Stomach (tissue), 4 donors: ENCODE measurements around the gene TAF4B.

Experiments used
- EP300 ChIP-seq: sonication (generic); formaldehyde crosslinking; IDR thresholded peaks from one replicate; pipeline ENCODE4 v1.6.1; 2017; ENCODE audit warnings: antibody characterized with exemption
- POLR2AphosphoS5 ChIP-seq, 3 donors: sonication (generic); formaldehyde crosslinking; IDR thresholded peaks; one replicate each; pipeline ENCODE4 v1.6.1; 2016; ENCODE audit warnings: antibody characterized with exemption in 3 of 3
- TF ChIP-seq, protein P1 (sequence below), 7 experiments: fragments of 450-650 bp in 4 of 7; fragments of 200-600 bp in 3 of 7; sonication (generic) in 3 of 7; IDR thresholded peaks; one replicate each; pipeline ENCODE4 v1.5.1; 2016 to 2019; ENCODE audit warnings: antibody characterized with exemption in 7 of 7, control low read depth in 2 of 7, mild to moderate bottlenecking in 1 of 7

DNA sequence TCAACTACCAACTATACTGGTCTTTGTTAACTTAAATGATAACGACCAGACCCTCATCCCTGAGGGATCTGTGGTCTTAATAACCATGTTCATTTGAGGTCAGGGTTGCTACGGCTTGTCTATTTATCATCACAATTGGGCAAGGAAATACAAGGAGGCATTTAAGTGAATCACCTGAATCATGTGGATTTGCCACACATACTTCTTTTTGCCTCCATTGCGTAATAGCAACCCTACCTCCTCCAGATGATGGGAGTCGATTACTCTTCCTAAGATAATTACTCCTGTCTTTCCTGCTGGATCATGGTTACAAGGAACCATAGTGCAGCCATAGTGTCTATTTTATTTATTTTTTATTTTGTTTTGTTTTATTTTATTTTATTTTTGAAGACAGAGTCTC, 42.2 kb downstream of the TAF4B start:
- TF ChIP-seq POLR2AphosphoS5 (IDR thresholded peaks at IDR 0.05) (no peak), EP300 (no peak)
- TF ChIP-seq, protein P1, sequence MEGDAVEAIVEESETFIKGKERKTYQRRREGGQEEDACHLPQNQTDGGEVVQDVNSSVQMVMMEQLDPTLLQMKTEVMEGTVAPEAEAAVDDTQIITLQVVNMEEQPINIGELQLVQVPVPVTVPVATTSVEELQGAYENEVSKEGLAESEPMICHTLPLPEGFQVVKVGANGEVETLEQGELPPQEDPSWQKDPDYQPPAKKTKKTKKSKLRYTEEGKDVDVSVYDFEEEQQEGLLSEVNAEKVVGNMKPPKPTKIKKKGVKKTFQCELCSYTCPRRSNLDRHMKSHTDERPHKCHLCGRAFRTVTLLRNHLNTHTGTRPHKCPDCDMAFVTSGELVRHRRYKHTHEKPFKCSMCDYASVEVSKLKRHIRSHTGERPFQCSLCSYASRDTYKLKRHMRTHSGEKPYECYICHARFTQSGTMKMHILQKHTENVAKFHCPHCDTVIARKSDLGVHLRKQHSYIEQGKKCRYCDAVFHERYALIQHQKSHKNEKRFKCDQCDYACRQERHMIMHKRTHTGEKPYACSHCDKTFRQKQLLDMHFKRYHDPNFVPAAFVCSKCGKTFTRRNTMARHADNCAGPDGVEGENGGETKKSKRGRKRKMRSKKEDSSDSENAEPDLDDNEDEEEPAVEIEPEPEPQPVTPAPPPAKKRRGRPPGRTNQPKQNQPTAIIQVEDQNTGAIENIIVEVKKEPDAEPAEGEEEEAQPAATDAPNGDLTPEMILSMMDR (IDR thresholded peaks at IDR 0.05): no peak
